CD4-positive, CD25-positive, alpha-beta regulatory T cell (primary cell): ENCODE measurements around the gene SLC15A1. TPM values are rescaled to one million over a fixed set of nuclear protein-coding genes. Genes with fewer than 3 reads are reported as not detected.

ENCODE experiments used
- ATAC-seq, 2 donors: fragments of 150-1000 bp; cut with Tn5 transposase; one replicate each; pipeline ENCODE4 v1.10.0; 2021; ENCODE audit warnings: low read depth in 2 of 2, moderate number of reproducible peaks in 2 of 2, moderate library complexity in 1 of 2
- DNase-seq, 3 donors: peaks; one replicate each; pipeline versions ENCODE4 v3.0.0 to v3.0.0-alpha.2; 2012 to 2022; ENCODE audit warnings: mixed read lengths in 1 of 3
- H3K27ac ChIP-seq: one replicate; pipeline ENCODE4 v1.7.0; 2013; ENCODE audit warnings: mild to moderate bottlenecking, low read length; ENCODE audit not compliant: insufficient read depth, poor library complexity, severe bottlenecking
- H3K27me3 ChIP-seq: one replicate; pipeline ENCODE4 v1.7.0; 2013; ENCODE audit warnings: low read length; ENCODE audit not compliant: control insufficient read depth, insufficient read depth
- H3K36me3 ChIP-seq: one replicate; pipeline ENCODE4 v1.7.0; 2013; ENCODE audit warnings: mild to moderate bottlenecking, low read length, moderate library complexity; ENCODE audit not compliant: control insufficient read depth, insufficient read depth
- H3K4me1 ChIP-seq: 2 replicates; pipeline ENCODE4 v1.7.0; 2013; ENCODE audit warnings: mild to moderate bottlenecking, low read length; ENCODE audit not compliant: insufficient read depth, control insufficient read depth, poor library complexity, severe bottlenecking
- H3K4me3 ChIP-seq: one replicate; pipeline ENCODE4 v1.7.0; 2013; ENCODE audit warnings: low read depth, mild to moderate bottlenecking, low read length, moderate library complexity
- H3K9me3 ChIP-seq, 2 experiments: 1 replicate in 1 of 2; 2 replicates in 1 of 2; pipeline ENCODE4 v1.7.0; 2013; ENCODE audit warnings: low read length in 2 of 2, mild to moderate bottlenecking in 1 of 2, moderate library complexity in 1 of 2; ENCODE audit not compliant: control insufficient read depth in 2 of 2
- H3K27ac Mint-ChIP-seq, 3 donors: one replicate each; pipeline ENCODE4 v1.8.0; 2020 to 2022; ENCODE audit warnings: mild to moderate bottlenecking in 3 of 3, mixed read lengths in 3 of 3, moderate library complexity in 2 of 3
- H3K27me3 Mint-ChIP-seq: one replicate; pipeline ENCODE4 v1.8.0; 2022; ENCODE audit warnings: mild to moderate bottlenecking, mixed read lengths
- H3K36me3 Mint-ChIP-seq: one replicate; pipeline ENCODE4 v1.8.0; 2020; ENCODE audit warnings: mixed read lengths
- H3K4me1 Mint-ChIP-seq, 4 donors: one replicate each; pipeline ENCODE4 v1.8.0; 2020 to 2022; ENCODE audit warnings: mixed read lengths in 4 of 4, mild to moderate bottlenecking in 1 of 4
- H3K4me3 Mint-ChIP-seq, 4 donors: one replicate each; pipeline ENCODE4 v1.8.0; 2020 to 2022; ENCODE audit warnings: mild to moderate bottlenecking in 4 of 4, mixed read lengths in 4 of 4, moderate library complexity in 3 of 4
- H3K9me3 Mint-ChIP-seq, 7 donors: one replicate each; pipeline ENCODE4 v1.8.0; 2020 to 2022; ENCODE audit warnings: mixed read lengths in 7 of 7, mild to moderate bottlenecking in 3 of 7, moderate library complexity in 2 of 7
- polyA plus RNA-seq, 4 donors: library from polyadenylated mRNA; unstranded; fragments of 300-500 nt; fragmentation: Illumina TruSeq; gene quantifications; one replicate each; pipeline ENCODE4 v1.2.3, GENCODE V29; 2021
- total RNA-seq: library from RNA; stranded (reverse); gene quantifications from one replicate; pipeline ENCODE4 v1.2.3, GENCODE V29; 2022

Gene SLC15A1
- total and polyA plus RNA-seq, 5 donors from 2014 or later, result not detected

DNA sequence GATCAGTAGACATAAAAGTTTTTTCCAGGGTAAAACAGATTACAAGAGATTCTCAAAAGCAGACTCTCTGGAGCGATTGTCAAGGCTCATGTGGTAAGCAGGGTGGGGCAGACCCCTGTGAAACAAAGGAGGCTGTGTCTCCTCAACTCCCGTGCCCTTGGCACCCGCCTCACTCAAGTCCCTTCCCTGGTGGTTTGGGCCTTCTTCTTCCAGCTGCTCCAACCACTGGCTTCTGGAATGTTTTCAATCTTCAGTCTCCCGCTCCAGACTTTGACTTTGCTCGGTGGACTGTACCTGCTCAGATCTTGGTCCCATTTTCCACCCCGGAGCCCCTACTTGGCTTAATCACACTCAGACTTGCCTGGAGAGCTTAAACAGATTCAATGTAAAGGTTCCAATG lies 100.7 kb downstream of the SLC15A1 start:
- ATAC-seq (no peak), DNase-seq (no peak)
- H3K27me3 ChIP-seq, result no peaks in the 10 kb centered on the region
- H3K9me3 ChIP-seq, result no peaks in the 10 kb centered on the region
- H3K27ac ChIP-seq, result no peak overlapping the region
- Mint-ChIP-seq H3K27ac (no peak overlapping the region), H3K36me3 (no peaks in the 10 kb centered on the region), H3K9me3 (no peaks in the 10 kb centered on the region), H3K4me1 (peaks cover 0 to 4% (median 2%) of the 10 kb centered on the region in 4 donors), H3K4me3 (no peak overlapping the region), H3K27me3 (peaks cover 16% of the 10 kb centered on the region)
- H3K4me1 ChIP-seq, result peaks cover 4% of the 10 kb centered on the region
- H3K36me3 ChIP-seq, result no peaks in the 10 kb centered on the region
- H3K4me3 ChIP-seq, result no peak overlapping the region

DNA sequence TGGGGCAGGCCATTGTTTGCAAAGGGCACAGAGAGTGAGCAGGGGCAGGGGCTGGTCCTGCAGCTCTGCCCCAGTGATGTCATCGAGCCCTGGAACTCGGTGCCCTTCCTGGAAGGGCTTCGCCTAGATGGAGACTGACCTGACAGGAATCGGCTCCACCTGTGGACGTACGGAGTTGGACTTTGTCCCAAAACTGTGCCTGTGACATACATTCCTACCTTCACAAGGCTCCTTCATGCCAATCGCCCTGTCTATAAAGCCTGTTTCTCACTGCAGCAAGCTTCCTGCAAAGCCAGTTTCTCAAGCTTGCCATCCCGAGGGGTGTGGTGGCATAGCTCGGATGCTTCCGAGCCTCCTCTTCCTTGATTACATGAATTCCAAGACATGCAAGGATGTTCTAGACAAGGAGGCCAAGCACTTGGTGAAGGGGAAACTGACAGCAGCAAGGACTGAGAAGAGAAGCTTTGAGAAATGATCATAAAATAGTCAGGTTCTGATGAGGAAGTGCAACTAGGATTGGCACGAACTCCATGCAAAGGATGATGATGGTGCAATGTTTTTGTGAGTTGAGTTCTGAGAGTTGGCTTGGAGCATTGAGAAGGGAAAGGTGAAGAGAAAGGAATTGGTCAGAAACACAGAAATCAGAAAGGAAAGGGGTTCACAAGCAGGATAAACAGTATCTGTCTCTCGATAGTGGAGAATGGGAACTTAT lies 101.9 kb downstream of the SLC15A1 start:
- Histone ChIP-seq H3K27me3 (peaks cover 5% of the 10 kb centered on the region), H3K4me3 (no peak overlapping the region), H3K27ac (no peak overlapping the region), H3K4me1 (peaks cover 4% of the 10 kb centered on the region), H3K36me3 (no peaks in the 10 kb centered on the region), H3K9me3 (no peaks in the 10 kb centered on the region)
- Mint-ChIP-seq H3K9me3 (no peaks in the 10 kb centered on the region), H3K27me3 (peaks cover 12% of the 10 kb centered on the region), H3K4me3 (no peak overlapping the region), H3K27ac (no peak overlapping the region), H3K36me3 (no peaks in the 10 kb centered on the region), H3K4me1 (peaks cover 0 to 4% (median 2%) of the 10 kb centered on the region in 4 donors)
- ATAC-seq, result no peak
- DNase-seq, result no peak

DNA sequence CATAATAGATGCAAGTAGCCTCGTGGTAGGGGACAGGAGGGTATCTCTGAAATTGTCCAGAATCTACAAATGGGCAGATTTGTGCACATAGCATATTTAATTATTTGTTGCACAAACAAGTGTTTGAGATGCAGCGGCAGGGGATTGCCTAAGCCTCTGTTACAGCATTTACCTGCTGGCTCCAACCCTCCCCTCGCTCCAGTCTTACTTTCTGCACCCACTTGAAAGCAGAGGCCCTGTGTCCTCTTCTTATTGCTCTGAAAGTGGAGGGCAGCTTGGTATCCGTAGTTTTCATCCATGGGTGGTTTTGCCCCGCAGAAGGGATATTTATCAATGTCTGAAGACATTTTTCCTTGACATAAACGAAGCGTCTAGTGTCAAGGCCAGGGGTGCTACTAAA lies 102.6 kb downstream of the SLC15A1 start:
- H3K27ac Mint-ChIP-seq, result no peak overlapping the region
- ATAC-seq (no peak), DNase-seq (no peak)
- no peaks in the 10 kb centered on the region for H3K36me3 Mint-ChIP-seq
- H3K9me3 Mint-ChIP-seq, result no peaks in the 10 kb centered on the region
- no peak overlapping the region for H3K27ac ChIP-seq
- no peak overlapping the region for H3K4me3 ChIP-seq
- H3K4me1 Mint-ChIP-seq, result peaks cover 0 to 4% (median 2%) of the 10 kb centered on the region in 4 donors
- H3K27me3 ChIP-seq, result peaks cover 5% of the 10 kb centered on the region
- H3K9me3 ChIP-seq, result no peaks in the 10 kb centered on the region
- peaks cover 4% of the 10 kb centered on the region for H3K4me1 ChIP-seq
- peaks cover 9% of the 10 kb centered on the region for H3K27me3 Mint-ChIP-seq
- H3K36me3 ChIP-seq, result no peaks in the 10 kb centered on the region
- no peak overlapping the region for H3K4me3 Mint-ChIP-seq

DNA sequence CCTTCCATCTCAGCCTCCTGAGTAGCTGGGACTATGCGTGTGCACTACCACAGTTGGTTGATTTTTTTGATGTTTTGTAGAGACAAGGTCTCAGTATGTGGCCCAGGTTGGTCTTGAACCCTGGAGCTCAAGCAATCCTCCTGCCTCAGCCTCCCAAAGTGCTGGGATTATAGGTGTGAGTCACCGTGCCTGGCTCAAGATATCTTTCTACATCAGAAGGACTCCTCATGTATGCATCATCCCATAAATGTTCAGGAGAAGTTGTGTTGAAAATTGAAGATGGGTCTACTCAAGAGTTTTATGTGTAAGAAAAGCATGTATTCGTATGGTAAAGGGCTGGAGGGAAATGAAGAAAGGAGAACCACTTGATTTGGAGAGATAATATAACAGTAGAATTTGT lies 103.8 kb downstream of the SLC15A1 start:
- Histone ChIP-seq H3K27me3 (peaks cover 7% of the 10 kb centered on the region), H3K9me3 (no peaks in the 10 kb centered on the region), H3K27ac (no peak overlapping the region), H3K36me3 (no peaks in the 10 kb centered on the region), H3K4me3 (no peak overlapping the region), H3K4me1 (peaks cover 4% of the 10 kb centered on the region)
- peaks cover 0 to 4% (median 2%) of the 10 kb centered on the region in 4 donors for H3K4me1 Mint-ChIP-seq
- ATAC-seq (no peak), DNase-seq (no peak)
- no peaks in the 10 kb centered on the region for H3K36me3 Mint-ChIP-seq
- peaks cover 16% of the 10 kb centered on the region for H3K27me3 Mint-ChIP-seq
- no peak overlapping the region for H3K27ac Mint-ChIP-seq
- H3K4me3 Mint-ChIP-seq, result no peak overlapping the region
- no peaks in the 10 kb centered on the region for H3K9me3 Mint-ChIP-seq

DNA sequence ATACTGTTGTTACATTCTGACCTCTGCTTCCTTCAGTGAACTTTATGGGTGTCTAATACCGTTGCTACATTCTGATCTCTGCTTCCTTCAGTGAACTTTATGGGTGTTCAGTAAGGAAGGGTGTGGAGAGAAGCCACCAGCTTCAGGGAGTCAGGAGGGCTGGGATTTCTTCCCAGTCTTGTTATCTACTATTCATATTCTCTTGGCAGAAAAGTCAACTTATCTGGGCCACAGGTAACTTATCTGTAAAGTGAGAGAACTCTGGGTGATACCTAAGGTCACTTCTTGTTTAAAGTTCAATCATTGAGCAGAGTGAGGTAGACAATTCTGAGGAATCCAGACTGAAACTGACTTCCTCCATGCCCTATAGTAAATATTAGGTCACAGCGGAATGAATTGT lies 104.3 kb downstream of the SLC15A1 start:
- no peak for DNase-seq
- Mint-ChIP-seq H3K27me3 (peaks cover 21% of the 10 kb centered on the region), H3K36me3 (no peaks in the 10 kb centered on the region), H3K9me3 (no peaks in the 10 kb centered on the region), H3K4me3 (no peak overlapping the region), H3K4me1 (peaks cover 0 to under 1% (median 0%) of the 10 kb centered on the region in 4 donors), H3K27ac (no peak overlapping the region)
- Histone ChIP-seq H3K27ac (no peak overlapping the region), H3K36me3 (no peaks in the 10 kb centered on the region), H3K27me3 (peaks cover 8% of the 10 kb centered on the region), H3K9me3 (no peaks in the 10 kb centered on the region), H3K4me1 (peaks cover under 1% of the 10 kb centered on the region), H3K4me3 (no peak overlapping the region)
- ATAC-seq, result no peak

DNA sequence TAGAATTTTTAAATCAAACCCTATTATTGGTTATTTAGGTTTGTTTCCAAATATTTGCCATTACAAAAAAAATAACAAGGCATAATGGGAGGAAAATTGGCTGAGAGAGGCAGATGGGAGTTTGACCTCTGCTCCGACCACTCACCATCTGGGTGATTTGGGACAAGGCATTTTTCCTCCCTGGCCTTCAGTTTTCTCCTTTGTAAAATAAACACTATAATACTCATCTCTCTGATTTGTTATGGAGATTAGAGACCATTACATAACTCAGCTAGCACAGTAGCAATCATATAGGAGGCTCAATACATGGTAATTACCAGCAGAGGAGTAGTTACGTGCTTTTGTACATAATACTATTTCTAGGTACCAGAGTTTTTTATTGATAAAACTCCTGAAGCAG lies 105.4 kb downstream of the SLC15A1 start:
- H3K9me3 Mint-ChIP-seq, result no peaks in the 10 kb centered on the region
- no peak for ATAC-seq
- Histone ChIP-seq H3K9me3 (no peaks in the 10 kb centered on the region), H3K36me3 (no peaks in the 10 kb centered on the region), H3K4me1 (no peaks in the 10 kb centered on the region), H3K27me3 (peaks cover 8% of the 10 kb centered on the region), H3K4me3 (no peak overlapping the region), H3K27ac (no peak overlapping the region)
- DNase-seq, result no peak
- H3K36me3 Mint-ChIP-seq, result no peaks in the 10 kb centered on the region
- no peak overlapping the region for H3K4me3 Mint-ChIP-seq
- peaks cover 22% of the 10 kb centered on the region for H3K27me3 Mint-ChIP-seq
- no peak overlapping the region for H3K27ac Mint-ChIP-seq
- no peaks in the 10 kb centered on the region for H3K4me1 Mint-ChIP-seq

DNA sequence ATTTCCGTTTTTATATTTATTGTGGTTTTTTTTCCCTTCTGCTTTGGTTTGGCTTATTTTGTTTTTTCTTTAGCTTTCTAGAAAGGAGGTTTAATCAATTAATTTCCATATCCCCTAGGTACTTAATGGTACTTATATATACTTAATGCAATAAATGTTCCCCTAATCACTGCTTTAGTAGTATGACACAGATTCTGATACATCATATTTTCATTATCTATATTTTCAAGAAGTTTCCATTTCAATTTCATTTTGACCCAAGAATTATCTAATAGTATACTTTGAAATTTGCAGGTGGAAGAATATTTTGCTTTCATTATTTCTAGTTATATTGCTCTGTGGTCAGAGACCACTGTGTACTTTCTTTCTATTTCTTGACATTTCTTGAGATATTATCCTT lies 109.0 kb downstream of the SLC15A1 start:
- no peaks in the 10 kb centered on the region for H3K36me3 ChIP-seq
- no peaks in the 10 kb centered on the region for H3K4me1 Mint-ChIP-seq
- ATAC-seq, result no peak
- H3K4me3 ChIP-seq, result no peak overlapping the region
- H3K27ac Mint-ChIP-seq, result no peak overlapping the region
- H3K36me3 Mint-ChIP-seq, result no peaks in the 10 kb centered on the region
- DNase-seq, result no peak
- no peaks in the 10 kb centered on the region for H3K9me3 Mint-ChIP-seq
- peaks cover 8% of the 10 kb centered on the region for H3K27me3 ChIP-seq
- no peaks in the 10 kb centered on the region for H3K4me1 ChIP-seq
- H3K27me3 Mint-ChIP-seq, result peaks cover 34% of the 10 kb centered on the region
- H3K27ac ChIP-seq, result no peak overlapping the region
- H3K4me3 Mint-ChIP-seq, result no peak overlapping the region
- H3K9me3 ChIP-seq, result no peaks in the 10 kb centered on the region

DNA sequence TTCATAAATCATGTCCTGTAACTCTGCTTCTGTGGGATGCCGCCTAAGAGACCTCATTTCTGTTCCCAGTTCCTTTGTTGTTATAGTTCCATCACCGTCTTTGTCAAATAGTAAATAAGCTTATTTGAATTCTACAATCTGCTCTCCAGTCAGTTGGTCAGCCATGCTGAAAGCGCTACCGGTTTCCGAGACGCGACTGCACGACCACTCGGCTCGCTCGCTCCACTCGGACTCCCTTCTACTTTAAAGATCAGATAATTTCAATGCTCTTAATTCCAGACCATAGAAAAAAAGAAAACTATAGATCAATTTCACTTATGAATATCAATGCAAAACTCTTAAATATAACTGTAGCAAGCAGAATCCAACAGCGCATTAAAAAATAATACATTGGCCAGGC lies 111.4 kb downstream of the SLC15A1 start:
- Histone ChIP-seq H3K27me3 (peaks cover 7% of the 10 kb centered on the region), H3K4me3 (no peak overlapping the region), H3K27ac (no peak overlapping the region), H3K9me3 (no peaks in the 10 kb centered on the region), H3K36me3 (no peaks in the 10 kb centered on the region), H3K4me1 (no peaks in the 10 kb centered on the region)
- H3K27ac Mint-ChIP-seq, result no peak overlapping the region
- DNase-seq (no peak), ATAC-seq (no peak)
- H3K9me3 Mint-ChIP-seq, result peaks cover 0 to 1% (median 0%) of the 10 kb centered on the region in 7 donors
- no peaks in the 10 kb centered on the region for H3K36me3 Mint-ChIP-seq
- H3K4me1 Mint-ChIP-seq, result no peaks in the 10 kb centered on the region
- peaks cover 41% of the 10 kb centered on the region for H3K27me3 Mint-ChIP-seq
- H3K4me3 Mint-ChIP-seq, result no peak overlapping the region
